Body of pancreas (tissue), 4 donors: ENCODE data around the gene RAP1A.

ENCODE experiments used
- POLR2A ChIP-seq, 3 donors: fragments of 450-650 bp; IDR thresholded peaks; one replicate each; pipeline ENCODE4 v1.6.1; 2016; ENCODE audit warnings: antibody characterized with exemption in 3 of 3, mild to moderate bottlenecking in 2 of 3
- TF ChIP-seq, protein P1 (sequence below), 7 experiments: fragments of 450-650 bp in 4 of 7; fragments of 200-600 bp in 3 of 7; sonication (generic) in 3 of 7; IDR thresholded peaks; one replicate each; pipeline ENCODE4 v1.5.1; 2016 to 2019; ENCODE audit warnings: antibody characterized with exemption in 7 of 7

- TF ChIP-seq, protein P1, sequence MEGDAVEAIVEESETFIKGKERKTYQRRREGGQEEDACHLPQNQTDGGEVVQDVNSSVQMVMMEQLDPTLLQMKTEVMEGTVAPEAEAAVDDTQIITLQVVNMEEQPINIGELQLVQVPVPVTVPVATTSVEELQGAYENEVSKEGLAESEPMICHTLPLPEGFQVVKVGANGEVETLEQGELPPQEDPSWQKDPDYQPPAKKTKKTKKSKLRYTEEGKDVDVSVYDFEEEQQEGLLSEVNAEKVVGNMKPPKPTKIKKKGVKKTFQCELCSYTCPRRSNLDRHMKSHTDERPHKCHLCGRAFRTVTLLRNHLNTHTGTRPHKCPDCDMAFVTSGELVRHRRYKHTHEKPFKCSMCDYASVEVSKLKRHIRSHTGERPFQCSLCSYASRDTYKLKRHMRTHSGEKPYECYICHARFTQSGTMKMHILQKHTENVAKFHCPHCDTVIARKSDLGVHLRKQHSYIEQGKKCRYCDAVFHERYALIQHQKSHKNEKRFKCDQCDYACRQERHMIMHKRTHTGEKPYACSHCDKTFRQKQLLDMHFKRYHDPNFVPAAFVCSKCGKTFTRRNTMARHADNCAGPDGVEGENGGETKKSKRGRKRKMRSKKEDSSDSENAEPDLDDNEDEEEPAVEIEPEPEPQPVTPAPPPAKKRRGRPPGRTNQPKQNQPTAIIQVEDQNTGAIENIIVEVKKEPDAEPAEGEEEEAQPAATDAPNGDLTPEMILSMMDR (IDR thresholded peaks at IDR 0.05), result no peak
- no peak for TF ChIP-seq POLR2A (IDR thresholded peaks at IDR 0.05)
These were observed 120.6 kb downstream of the RAP1A start for GRCh38 chr1:111739925-111740765.
